HG02678 (cell line): Measurements from ENCODE around the gene HTR1D.

Source experiments
- ATAC-seq: cut with Tn5 transposase; IDR thresholded peaks from one replicate; pipeline ENCODE4 v1.9.1; 2021; ENCODE audit warnings: mild to moderate bottlenecking, moderate library complexity; ENCODE audit not compliant: unreplicated experiment

HTR1D gene

DNA sequence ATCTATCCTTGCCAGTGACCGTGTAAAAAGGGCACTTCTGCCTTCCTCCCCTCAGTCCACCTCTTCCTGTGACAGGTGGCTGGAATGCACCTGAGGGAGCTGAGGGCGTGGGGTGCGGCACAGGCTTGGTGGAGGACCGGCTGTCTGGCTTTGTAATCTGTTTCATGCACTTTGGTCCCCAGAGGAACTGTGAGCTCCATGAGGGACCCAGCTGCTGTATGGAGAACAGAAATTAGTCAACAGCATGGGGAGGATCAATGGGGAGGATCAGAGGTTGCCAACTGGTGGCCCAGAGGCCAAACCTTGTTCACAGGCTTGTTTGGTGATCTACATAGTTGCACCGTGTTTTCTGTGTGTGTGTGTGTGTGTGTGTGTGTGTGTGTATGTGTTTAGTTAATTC is 29.7 kb downstream of the HTR1D start:
- no peak for ATAC-seq

DNA sequence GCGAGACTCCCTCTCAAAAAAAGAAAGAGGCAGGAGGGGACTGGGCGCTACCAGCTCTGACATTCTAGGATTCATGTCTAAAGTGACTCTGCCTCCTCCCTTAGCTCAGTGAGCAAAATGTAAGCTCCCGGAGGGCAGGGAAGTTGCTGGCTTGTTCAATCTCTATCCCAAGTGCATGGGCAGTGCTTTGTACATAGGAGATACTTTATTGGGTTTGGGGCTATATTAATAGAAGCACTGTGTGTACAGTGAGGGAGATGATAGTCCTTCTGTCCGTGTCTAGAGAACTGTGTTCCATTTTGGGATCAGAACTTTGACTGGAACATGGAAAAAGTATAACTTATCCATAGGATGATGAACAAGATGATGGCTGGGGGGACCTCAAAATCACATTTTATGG is 31.9 kb downstream of the HTR1D start:
- ATAC-seq, result no peak

DNA sequence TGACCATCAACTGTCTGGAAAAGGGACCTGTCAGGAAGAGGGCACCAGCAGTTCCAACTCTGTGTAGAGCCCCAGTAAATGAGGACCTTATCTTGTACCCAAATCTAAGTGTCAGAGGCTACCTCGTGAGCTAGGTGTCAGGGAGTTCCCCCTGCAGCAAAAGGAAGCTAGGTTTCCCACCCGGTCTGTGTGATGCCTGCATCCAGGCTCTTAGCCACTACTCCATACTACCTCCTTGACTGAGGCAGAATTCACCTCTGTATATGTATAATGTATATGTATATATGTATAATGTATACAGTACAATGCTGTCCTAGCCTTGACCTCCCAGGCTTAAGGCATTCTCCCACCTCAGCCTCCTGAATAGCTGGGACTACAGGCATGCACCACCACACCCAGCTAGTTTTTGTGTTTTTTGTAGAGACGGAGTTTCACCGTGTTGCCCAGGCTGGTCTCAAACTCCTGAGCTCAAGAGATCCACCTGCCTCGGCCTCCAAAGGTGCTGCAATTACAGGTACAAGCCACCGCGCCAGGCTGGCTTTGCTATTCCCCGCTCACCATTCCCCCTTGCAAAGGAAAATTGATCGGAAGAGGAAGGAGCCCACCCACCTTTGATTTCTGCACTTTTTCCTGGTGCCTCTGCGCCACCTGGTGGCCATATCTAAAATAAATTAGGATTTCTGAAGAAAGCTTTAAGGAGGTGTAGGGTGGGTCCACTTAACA is 32.9 kb downstream of the HTR1D start:
- no peak for ATAC-seq

DNA sequence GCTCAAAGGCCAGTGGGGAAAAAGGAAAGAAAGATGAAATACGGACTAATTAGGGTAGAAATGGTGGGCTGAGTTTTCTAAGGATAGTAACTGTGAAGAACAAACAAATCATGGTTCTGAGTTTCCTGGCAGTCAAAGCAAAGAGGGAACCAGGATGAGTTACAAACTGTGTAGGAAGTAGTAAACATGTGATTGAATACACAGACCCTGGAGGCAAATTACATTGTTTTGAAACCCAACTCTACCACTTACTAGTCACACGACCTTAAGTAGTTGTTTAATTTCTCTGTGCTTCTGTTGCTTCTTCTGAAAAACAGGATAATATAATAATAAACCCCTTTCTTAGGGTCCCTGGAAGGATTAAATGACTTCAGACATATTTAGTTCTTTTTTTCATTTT is 37.4 kb downstream of the HTR1D start:
- ATAC-seq, result no peak

DNA sequence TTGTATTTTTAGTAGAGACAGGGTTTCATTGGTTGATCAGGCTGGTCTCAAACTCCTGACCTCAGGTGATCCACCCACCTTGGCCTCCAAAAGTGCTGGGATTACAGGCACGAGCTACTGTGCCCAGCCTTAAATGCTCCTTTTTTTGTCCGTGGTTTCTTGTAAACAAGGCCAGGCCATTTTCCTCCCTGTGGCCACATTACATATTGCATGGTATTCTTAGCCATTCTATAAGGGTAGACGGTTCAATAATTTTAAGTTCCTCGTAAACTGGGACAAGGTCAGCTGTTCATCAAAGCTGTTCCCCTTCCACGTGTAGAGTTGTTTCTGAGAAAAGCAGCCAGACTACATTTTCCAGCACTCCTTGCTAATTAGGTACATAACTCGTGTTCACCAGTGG is 38.4 kb downstream of the HTR1D start:
- no peak for ATAC-seq

DNA sequence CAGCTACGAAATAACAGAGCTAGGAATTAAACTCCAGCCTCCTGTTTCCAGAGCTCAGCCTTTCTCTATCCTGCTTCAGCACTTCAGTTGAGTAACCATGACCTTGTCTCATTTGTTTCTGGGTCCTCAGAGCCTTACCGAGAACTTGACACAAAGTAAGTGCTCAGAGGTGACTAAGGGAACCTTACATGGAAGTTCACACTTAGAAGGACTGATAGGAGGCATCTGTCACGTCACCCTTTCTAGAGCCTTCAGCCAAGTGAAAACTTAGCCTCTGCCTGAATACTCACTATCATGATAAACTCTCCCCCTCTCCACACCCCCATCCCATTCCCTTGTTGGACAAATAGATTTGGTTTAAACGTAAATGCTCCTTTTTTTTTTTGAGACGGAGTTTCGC is 38.9 kb downstream of the HTR1D start:
- no peak for ATAC-seq

DNA sequence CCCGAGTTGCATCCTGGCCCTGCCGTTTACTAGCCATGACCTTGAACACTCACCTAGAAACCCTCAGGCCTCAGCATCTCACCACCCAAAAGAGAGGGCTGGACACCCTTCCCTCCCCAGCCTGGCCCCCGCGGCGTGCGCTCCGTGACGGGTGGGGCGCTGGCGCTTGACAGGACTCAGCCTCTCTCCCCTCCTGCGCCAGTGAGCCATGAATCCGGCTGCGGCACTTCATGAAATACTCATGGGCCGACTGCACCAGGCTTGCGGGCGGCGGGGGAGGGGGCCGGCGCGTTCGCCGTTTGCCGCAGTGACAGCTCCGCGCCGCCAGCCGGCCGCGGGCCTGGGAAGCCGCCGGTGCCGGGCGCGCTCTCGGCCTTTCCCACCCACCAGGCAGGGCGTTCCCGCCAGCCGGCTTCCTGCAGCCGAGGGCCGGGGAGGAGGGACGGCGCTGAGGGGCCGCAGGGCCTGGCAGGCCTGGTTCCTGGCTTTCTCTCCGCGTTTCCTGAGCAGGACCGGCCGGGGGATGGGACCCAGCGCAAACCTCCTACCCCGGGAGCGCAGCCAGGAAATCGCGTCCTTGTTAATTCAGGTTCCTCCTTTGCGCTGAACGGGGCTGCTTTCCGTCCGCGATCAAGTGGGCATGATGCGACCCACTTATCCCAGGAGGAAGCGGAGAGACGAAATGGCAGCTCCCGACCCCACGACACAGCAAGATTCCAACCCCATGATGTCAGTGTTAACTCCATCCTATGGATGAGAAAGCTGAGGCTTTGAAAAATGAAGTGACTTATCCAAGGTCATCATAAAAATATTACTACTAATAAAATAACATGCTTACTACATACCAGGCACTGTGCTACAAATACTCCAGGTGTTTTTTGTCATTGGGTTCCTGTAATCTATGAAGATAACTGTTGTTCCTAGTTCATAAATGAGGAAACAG is 39.6 kb downstream of the HTR1D start:
- peak; percentile 74 for ATAC-seq

DNA sequence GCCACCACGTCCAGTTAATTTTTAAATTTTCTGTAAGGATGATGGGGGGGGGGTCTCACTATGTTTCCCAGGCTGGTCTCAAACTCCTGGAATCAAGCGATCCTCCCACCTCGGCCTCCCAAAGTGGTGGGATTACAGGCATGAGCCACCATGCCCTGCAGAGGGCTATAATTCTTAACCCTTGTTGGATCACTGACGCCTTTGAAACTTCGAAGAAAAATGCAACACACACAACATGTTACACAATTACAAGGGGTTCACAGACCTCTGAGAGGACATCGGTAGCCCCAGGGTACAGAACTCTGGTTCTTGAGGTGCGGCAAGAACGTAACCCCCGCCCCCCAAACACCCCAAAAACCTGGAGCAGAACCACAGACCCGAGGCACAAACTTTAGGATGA is 40.3 kb downstream of the HTR1D start:
- no peak for ATAC-seq

DNA sequence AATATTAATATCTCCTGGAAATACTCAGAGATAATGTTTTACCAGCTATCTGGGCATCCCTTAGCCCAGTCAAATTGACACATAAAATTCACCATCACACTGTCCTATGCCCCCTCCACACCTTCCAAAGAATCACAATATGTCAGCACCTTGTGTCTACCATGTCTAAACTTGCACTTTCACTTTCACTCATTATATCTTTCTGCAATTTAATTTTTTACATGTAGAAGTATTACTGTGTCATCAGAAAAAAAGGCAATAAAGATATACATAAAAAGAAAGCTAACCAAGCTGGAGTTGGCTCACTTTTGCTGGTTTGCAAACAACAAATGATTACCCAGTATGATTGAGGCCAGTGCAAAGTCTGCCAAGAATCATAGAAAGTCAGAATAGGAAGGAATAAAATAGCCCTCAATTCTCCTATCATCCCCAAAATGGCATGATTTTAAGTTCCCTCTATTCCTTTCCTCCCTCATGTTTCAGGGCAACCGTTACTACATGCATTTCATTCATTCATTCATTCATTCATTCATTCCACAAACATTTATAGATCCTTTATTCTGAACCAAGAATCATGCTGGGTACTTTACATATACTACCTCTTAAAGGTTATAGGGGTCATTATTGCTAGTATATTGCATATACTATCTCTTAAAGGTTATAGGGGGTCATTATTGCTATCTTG is 42.7 kb downstream of the HTR1D start:
- ATAC-seq, result no peak

DNA sequence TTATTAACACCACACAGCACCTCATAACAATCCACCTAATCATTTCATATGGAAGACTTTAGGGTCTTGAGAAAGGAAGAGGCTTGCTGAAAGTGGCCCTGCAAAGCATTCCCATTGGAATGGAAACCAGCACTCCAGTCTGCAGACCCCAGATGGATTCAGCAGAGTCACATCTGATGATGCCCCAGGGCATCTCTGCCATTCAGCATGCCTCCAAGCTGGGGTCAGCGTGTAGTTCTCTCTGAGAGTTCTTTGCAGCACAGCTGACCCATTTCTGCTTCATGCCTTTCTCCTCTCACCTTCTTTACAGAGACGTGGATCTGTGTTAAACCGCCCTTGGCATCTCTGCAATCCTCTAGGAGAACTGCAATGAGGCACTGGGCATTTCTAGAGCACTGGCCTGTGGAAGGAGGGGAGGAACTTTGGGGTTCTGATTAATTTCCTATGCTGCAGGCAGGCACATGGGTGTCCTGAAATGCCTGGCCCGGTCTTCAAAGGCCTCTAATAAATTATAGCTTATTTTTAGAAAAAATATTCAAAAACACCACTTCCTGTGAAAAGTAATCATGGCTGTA is 46.0 kb downstream of the HTR1D start:
- ATAC-seq, result no peak

DNA sequence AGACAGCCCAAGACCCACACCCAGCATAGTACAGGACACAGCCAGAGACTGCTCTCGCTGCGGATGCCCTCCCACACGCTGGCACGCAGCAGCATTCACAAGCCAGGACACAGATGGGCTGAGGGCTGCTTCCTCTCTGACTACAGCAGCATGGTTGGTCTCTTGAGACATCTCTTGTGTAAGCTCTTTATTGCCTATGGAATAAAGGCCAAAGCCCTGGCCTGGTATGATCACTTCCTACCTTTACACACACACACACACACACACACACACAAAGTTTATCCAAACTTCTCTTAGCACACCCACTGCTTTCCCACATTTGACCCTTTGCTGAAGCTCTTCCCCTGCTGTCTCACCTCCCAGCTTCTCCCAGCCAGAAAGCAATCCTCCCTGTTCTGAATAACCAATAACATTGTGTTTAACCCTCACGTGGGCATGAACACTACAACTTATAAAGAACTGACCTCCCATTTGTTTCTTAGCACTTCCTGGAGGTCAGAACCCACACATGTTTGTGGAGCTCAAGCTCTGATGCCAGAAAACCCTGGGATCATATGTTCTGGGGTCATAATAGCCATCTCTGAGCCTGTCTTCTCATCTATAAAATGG is 47.5 kb downstream of the HTR1D start:
- no peak for ATAC-seq

DNA sequence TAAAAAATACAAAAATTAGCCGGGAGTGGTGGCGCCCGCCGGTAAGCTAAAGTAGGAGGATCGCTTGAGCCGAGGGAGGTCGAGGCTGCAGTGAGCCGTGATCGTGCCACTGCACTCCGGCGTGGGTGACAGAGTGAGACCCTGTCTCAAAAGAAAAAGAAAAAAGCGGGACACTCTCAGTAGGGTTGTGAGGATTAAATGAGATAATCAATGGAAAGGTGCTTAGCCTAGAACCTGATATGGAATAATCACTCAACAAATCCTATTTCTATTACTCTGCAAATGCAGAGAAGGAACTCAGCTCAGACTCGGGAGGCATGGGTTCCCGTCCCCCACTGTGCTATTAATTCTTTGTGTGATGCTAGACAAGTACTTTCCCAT is 48.1 kb downstream of the HTR1D start:
- no peak for ATAC-seq

DNA sequence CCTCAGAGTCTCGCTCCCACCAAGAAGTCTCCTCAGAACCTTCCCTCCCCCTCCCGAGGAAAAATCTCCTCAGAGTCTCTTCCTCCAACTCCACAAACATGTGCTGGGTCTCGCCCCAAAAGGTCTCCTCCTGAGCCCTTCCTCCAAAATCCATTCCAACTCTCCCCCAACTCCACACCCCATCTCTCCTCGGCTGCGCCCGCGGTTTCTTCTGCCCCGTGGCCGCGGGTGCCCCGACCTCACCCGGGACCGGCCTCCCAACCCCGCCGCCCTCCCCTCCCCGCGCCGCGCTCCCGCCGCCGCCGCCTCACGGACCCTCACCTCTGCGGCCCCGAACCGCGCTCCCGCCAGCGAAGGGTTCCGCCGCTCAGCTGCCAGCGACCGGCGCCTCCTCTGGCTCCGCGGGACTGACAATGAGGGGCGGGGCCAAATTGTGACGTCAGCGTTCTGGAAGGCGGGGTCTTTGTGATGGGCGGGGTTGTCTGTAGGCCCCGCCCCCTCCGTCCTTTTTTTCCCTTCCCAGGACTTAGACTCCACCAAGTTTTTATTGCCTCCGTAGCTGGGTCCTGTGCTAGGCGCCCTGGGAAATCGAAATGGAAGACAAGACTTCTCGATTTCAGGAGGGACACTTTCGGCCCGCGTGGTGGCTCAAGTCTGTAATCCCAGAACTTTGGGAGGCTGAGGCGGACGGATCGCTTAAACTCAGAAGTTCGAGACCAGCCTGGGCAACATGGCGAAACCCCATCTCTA is 48.7 kb downstream of the HTR1D start, which contains the start of gene LUZP1:
TSS of gene LUZP1 (minus strand) at position 412 of the 750 bp plus-strand sequence.
- peak; percentile 66 for ATAC-seq

DNA sequence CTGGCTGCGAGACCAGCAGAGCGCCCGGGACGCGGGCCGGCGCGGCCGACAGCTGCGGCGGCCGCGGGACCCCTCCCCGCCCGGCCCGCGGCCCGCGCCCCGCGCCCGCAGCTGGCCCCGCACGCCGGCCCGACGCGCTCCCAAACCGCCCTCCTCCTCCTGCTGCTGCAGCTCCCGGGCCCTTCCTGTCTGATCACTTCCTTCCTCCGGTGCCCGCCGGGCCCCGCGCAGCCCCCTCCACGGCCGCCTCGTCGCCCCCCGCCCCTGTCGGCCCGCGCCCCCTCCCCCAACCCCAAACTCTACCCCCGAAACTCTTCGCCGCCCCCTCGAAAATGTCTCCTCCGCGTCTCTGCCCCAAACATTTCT is 49.2 kb downstream of the HTR1D start:
- no peak for ATAC-seq

DNA sequence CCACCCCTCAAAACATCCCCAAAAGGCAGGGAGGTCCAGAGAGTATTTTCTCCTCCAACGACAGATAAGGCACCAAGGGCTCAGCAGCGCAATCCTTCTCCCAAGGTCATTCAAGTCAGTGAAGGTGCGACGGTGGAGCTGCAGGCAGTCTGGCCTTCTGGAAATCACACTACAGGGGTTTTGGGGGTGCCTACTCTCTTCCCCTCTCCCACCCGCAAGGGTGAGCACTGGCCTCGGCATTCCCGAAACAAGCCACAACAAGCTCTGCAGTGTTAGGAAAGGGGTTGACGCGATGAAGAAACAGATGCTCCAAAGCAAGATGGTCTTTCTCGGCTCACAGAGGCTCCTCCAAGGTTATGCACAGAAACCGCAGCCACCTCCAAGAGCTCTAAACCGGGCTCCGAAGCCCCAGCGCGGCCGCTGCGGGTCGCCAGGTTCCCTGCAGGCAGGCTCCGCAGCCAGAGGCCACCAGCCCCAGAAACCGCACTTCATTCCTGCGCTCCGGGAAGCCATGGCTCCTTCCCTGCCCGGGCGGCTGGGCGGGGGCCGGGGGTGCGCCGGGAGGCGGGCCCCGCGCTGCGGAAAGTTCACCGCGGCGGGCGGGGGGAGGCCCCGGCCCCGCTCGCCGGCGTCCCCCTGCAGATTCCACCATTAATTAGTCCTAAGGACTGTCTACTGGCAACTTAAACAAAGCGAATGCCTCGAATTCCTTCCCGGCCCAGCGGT is 49.8 kb downstream of the HTR1D start:
- ATAC-seq, result no peak

DNA sequence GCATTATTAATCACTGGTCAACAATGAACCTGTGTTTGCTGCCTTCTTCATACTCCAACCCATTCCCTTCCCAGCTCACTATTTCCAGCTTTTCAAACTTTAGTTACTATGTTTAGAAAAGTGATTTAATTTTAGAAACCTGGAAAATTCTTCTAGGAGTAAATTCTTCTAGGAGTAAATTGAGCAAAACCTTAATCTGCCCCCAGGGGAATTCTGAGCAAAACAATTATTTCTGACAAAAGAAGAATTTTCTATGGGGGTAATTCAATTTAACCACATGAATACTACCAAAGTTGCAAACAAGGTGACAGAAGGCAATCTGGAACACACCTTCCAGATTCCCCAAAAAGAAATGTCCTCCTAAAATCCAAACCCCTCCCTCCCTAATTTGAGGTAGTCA is 50.4 kb downstream of the HTR1D start:
- no peak for ATAC-seq

DNA sequence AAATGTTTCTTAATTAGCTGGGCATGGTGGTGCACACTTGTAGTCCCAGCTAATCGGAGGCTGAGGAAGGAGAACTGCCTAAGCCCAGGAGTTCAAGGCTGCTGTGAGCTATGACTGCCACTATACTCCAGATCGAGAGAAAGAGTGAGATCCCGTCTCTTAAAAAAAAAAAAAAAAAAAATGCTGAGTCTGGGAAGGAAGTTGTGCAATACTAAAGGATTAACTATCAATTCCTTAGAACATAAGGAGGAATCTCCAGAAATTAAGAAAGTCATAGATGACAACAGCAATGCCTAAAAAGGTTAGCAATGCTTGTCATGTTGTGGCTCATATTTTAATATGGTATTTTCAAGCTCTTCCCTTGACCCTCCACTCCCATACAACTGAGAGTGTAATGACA is 53.9 kb downstream of the HTR1D start:
- no peak for ATAC-seq

DNA sequence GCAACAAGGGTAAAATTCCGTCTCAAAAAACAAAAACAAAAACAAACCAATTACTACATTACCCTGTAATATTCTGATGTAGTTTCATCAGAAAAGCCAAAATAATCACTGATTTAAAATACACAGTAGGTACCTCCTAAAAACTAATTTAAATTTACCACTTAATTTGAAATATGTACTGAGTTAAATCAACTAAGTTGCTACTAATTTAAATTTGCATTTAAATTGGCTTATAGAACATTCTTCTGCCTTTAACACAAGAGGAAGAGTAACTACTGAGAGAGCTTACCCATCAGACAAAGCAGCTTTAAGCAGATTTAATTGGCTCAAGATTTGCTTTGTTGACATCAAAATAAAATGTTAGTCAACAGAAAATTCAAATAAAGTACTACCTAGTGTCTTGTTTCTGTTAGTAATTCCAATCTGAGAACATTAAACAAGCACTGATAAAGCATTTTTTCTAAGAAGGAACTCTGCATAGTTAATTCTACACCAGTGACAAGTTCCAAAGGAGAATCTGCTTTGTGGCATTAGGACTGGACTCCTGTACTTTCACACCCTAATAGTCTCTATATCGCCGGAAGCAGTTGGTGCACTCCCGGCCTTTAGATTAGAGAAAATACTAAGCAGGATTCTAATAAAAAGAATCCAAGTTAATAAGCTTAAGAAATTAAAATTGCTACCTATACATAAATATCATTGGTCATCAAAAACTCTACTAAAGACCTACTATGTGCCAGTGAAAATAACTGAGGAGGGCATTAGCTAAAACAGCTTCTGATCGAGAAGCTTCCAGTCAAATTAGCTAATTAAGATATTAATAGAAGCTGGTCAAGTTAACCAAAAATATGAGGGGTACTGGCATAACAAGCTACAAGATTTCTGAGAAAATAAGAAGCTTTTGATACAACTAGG is 57.1 kb downstream of the HTR1D start:
- ATAC-seq, result no peak
